PC-9 (cell line): ENCODE measurements around the gene CD81. TPM values are rescaled to one million over a fixed set of nuclear protein-coding genes. Genes with fewer than 3 reads are reported as not detected.

Experiments used
- BruUV-seq: library from RNA; stranded (reverse); fragments of 400-500 nt; replicated peaks from 2 replicates; lab custom pipeline; 2021; lab: Mats Ljungman, UMichigan
- CTCF ChIA-PET: fragments of 300-600 bp; sonication (Branson Sonifier 250); formaldehyde crosslinking; loops from one replicate; lab custom pipeline; 2022; ENCODE audit warnings: antibody characterized with exemption; lab: Charles Lee
- POLR2A ChIA-PET: fragments of 300-600 bp; sonication (Branson Sonifier 250); formaldehyde crosslinking; loops from one replicate; lab custom pipeline; 2022; ENCODE audit warnings: antibody characterized with exemption; ENCODE audit not compliant: unreplicated experiment; lab: Charles Lee
- DNase-seq, 2 experiments: peaks; one replicate each; pipeline versions ENCODE4 v3.0.0 to v3.0.0-alpha.2; 2015 to 2022; ENCODE audit warnings: mixed read lengths in 1 of 2
- H2AFZ ChIP-seq: fragments of 200-600 bp; sonication (generic); 2 replicates; pipeline ENCODE4 v1.8.1; 2017; ENCODE audit warnings: antibody characterized with exemption
- H3F3A ChIP-seq: fragments of 200-600 bp; sonication (generic); 2 replicates; pipeline ENCODE4 v1.8.1; 2017; ENCODE audit warnings: antibody characterized with exemption, mild to moderate bottlenecking, low read depth; ENCODE audit not compliant: insufficient read depth
- H3K27ac ChIP-seq: fragments of 200-600 bp; sonication (generic); 2 replicates; pipeline ENCODE4 v1.6.1; 2016; ENCODE audit warnings: mixed run types
- H3K27me3 ChIP-seq: fragments of 200-600 bp; sonication (generic); 2 replicates; pipeline ENCODE4 v1.6.1; 2016; ENCODE audit warnings: low read depth, mixed run types; ENCODE audit not compliant: insufficient read depth
- H3K36me3 ChIP-seq: fragments of 200-600 bp; sonication (generic); 2 replicates; pipeline ENCODE4 v1.6.1; 2016; ENCODE audit warnings: low read depth, mixed run types
- H3K4me1 ChIP-seq: fragments of 200-600 bp; sonication (generic); replicated peaks from 2 replicates; pipeline ENCODE4 v1.6.1; 2016; ENCODE audit warnings: mixed run types; ENCODE audit not compliant: insufficient read depth
- H3K4me2 ChIP-seq: fragments of 200-600 bp; sonication (generic); 2 replicates; pipeline ENCODE4 v1.6.1; 2017; ENCODE audit warnings: mixed run types
- H3K4me3 ChIP-seq: fragments of 200-600 bp; sonication (generic); 2 replicates; pipeline ENCODE4 v1.6.1; 2016; ENCODE audit warnings: mixed run types
- H3K79me2 ChIP-seq: fragments of 200-600 bp; sonication (generic); 2 replicates; pipeline ENCODE4 v1.6.1; 2017; ENCODE audit warnings: low read depth, mixed run types
- H3K9me2 ChIP-seq: fragments of 200-600 bp; sonication (generic); 2 replicates; pipeline ENCODE4 v1.8.1; 2017; ENCODE audit warnings: mild to moderate bottlenecking; ENCODE audit not compliant: insufficient read depth
- H3K9me3 ChIP-seq: fragments of 200-600 bp; sonication (generic); 2 replicates; pipeline ENCODE4 v1.8.1; 2016; ENCODE audit warnings: low read depth; ENCODE audit not compliant: insufficient read depth
- H4K20me1 ChIP-seq: fragments of 200-600 bp; sonication (generic); 2 replicates; pipeline ENCODE4 v1.8.1; 2017; ENCODE audit not compliant: insufficient read depth
- CTCF ChIP-seq: fragments of 200-600 bp; sonication (generic); conservative IDR thresholded peaks from 2 replicates; pipeline ENCODE4 v1.6.1; 2017; ENCODE audit warnings: mixed run types, antibody characterized with exemption, mild to moderate bottlenecking, moderate library complexity
- EZH2 ChIP-seq: fragments of 200-600 bp; sonication (generic); IDR thresholded peaks from 2 replicates; pipeline ENCODE4 v1.8.0; 2017; ENCODE audit warnings: antibody characterized with exemption, low read depth
- intact Hi-C: fragments of 100-400 bp; cut with micrococcal nuclease; formaldehyde crosslinking; loops from one replicate; pipeline ENCODE4 v1.10.0; 2022; ENCODE audit not compliant: unreplicated experiment
- total RNA-seq: library from RNA; stranded (reverse); gene quantifications from 2 replicates; pipeline ENCODE4 v1.2.3, GENCODE V29; 2021

CD81 gene
- total RNA-seq, 1 experiment from 2014 or later: 180 TPM

DNA sequence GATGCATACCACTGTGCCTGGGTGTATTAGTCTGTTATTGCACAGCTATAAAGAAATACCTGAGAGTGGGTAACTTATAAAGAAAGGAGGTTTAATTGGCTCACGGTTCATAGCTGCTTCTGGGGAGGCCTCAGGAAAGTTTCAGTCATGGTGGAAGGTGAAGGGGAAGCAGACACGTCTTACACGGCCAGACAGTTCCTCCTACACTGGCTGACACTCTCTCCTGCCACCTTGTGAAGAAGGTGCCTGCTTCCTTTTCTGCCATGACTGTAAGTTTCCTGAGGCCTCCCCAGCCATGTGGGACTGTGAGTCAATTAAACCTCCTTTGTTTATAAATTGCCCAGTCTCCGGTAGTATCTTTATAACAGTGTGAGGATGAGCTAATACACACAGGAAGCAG, 33.6 kb upstream of the CD81 start:
- no peaks in the 10 kb centered on the region for H4K20me1 ChIP-seq
- DNase-seq: no peak
- no peak overlapping the region for H2AFZ ChIP-seq
- peaks cover 51% of the 10 kb centered on the region for H3K27me3 ChIP-seq
- no peak overlapping the region for H3K4me3 ChIP-seq
- H3K4me2 ChIP-seq: no peak overlapping the region
- intact Hi-C loops: no loop called here
- no peak overlapping the region for H3K27ac ChIP-seq
- no TSS peak for BruUV-seq
- H3K9me3 ChIP-seq: no peaks in the 10 kb centered on the region
- H3K4me1 ChIP-seq: no peaks in the 10 kb centered on the region
- TF ChIP-seq CTCF: no peak
- no peak for TF ChIP-seq EZH2
- POLR2A ChIA-PET: no interaction called here
- CTCF ChIA-PET: no interaction called here
- H3K36me3 ChIP-seq: no peaks in the 10 kb centered on the region
- no peaks in the 10 kb centered on the region for H3K9me2 ChIP-seq
- H3F3A ChIP-seq: no peaks in the 10 kb centered on the region
- no peaks in the 10 kb centered on the region for H3K79me2 ChIP-seq

GRCh38 chr11:2345050-2345449, 32.1 kb upstream of the CD81 start:
- Histone ChIP-seq H3F3A (no peaks in the 10 kb centered on the region), H3K9me2 (no peaks in the 10 kb centered on the region), H3K9me3 (no peaks in the 10 kb centered on the region), H3K4me2 (no peak overlapping the region), H4K20me1 (no peaks in the 10 kb centered on the region), H3K36me3 (no peaks in the 10 kb centered on the region), H2AFZ (no peak overlapping the region), H3K79me2 (no peaks in the 10 kb centered on the region), H3K27ac (no peak overlapping the region), H3K4me1 (no peaks in the 10 kb centered on the region), H3K4me3 (no peak overlapping the region), H3K27me3 (peaks cover 37% of the 10 kb centered on the region)
- CTCF ChIA-PET: no interaction called here
- POLR2A ChIA-PET: no interaction called here
- intact Hi-C loops: no loop called here
- no peak for TF ChIP-seq CTCF
- no peak for TF ChIP-seq EZH2
- DNase-seq: no peak
- no TSS peak for BruUV-seq

- Histone ChIP-seq H3K27ac (no peak overlapping the region), H3K9me3 (no peaks in the 10 kb centered on the region), H3F3A (no peaks in the 10 kb centered on the region), H3K36me3 (no peaks in the 10 kb centered on the region), H3K79me2 (no peaks in the 10 kb centered on the region), H3K4me1 (no peaks in the 10 kb centered on the region), H3K4me2 (no peak overlapping the region), H2AFZ (no peak overlapping the region), H4K20me1 (no peaks in the 10 kb centered on the region), H3K27me3 (peaks cover 37% of the 10 kb centered on the region), H3K4me3 (no peak overlapping the region), H3K9me2 (no peaks in the 10 kb centered on the region)
- BruUV-seq: no TSS peak
- intact Hi-C loops: no loop called here
- DNase-seq: no peak
- ChIA-PET CTCF (no interaction called here), POLR2A (no interaction called here)
- no peak for TF ChIP-seq CTCF
Measured at GRCh38 chr11:2346014-2346413, 31.1 kb upstream of the CD81 start.
